Activated CD8-positive, alpha-beta T cell treated with anti-CD3 and anti-CD28 coated beads for 36 hours (primary cell): ENCODE results near the gene PPP1R13B. TPM values are rescaled to one million over a fixed set of nuclear protein-coding genes. Genes with fewer than 3 reads are reported as not detected.
"Not testable (repeated sequence)": the region's sequence is repeated elsewhere in the genome, so short reads cannot be mapped to it uniquely, and the experiment has no call there.

Source experiments
- ATAC-seq: fragments of 200-7000 bp; cut with Tn5 transposase; one replicate; pipeline ENCODE4 v1.10.0; 2021; ENCODE audit warnings: mild to moderate bottlenecking, moderate library complexity
- CTCF ChIA-PET: fragments of 350-600 bp; sonication (Branson Sonifier 250); formaldehyde crosslinking; loops from one replicate; lab custom pipeline; 2021; ENCODE audit warnings: antibody characterized with exemption; lab: Charles Lee
- POLR2A ChIA-PET: fragments of 350-600 bp; sonication (Branson Sonifier 250); formaldehyde crosslinking; loops from one replicate; lab custom pipeline; 2021; ENCODE audit warnings: antibody characterized with exemption; lab: Charles Lee
- DNase-seq: peaks from one replicate; pipeline ENCODE4 v3.0.0-alpha.2; 2020
- H3K27ac Mint-ChIP-seq: one replicate; pipeline ENCODE4 v1.8.0; 2021; ENCODE audit warnings: mild to moderate bottlenecking, mixed read lengths
- H3K27me3 Mint-ChIP-seq: one replicate; pipeline ENCODE4 v1.8.0; 2021; ENCODE audit warnings: mixed read lengths
- H3K36me3 Mint-ChIP-seq: one replicate; pipeline ENCODE4 v1.8.0; 2021; ENCODE audit warnings: low read depth, mixed read lengths
- H3K4me1 Mint-ChIP-seq: one replicate; pipeline ENCODE4 v1.8.0; 2021; ENCODE audit warnings: low read depth, mixed read lengths
- H3K4me3 Mint-ChIP-seq: one replicate; pipeline ENCODE4 v1.8.0; 2021; ENCODE audit warnings: mild to moderate bottlenecking, moderate library complexity, mixed read lengths
- H3K9me3 Mint-ChIP-seq: one replicate; pipeline ENCODE4 v1.8.0; 2021; ENCODE audit warnings: mixed read lengths
- CTCF ChIP-seq: fragments of 200-600 bp; IDR thresholded peaks from one replicate; pipeline ENCODE4 v1.8.0; 2022; ENCODE audit warnings: antibody characterized with exemption, mild to moderate bottlenecking
- intact Hi-C: fragments of 100-400 bp; cut with micrococcal nuclease; formaldehyde crosslinking; loops from one replicate; pipeline ENCODE4 v1.10.0; 2022
- total RNA-seq, 2 experiments: library from RNA; stranded (reverse); gene quantifications; one replicate each; pipeline ENCODE4 v1.2.3, GENCODE V29; 2021

PPP1R13B gene
- total RNA-seq, 2 experiments from 2014 or later, result 11.9 to 14.5 TPM

- DNase-seq (no peak), ATAC-seq (no peak)
- Mint-ChIP-seq H3K9me3 (no peaks in the 10 kb centered on the region), H3K4me3 (no peak overlapping the region), H3K27me3 (no peaks in the 10 kb centered on the region), H3K4me1 (peaks cover 4% of the 10 kb centered on the region), H3K36me3 (peaks cover 7% of the 10 kb centered on the region), H3K27ac (no peak overlapping the region)
- ChIA-PET POLR2A (interaction anchor here (2.1 kb wide), 1 partner anchor 8 kb away, joined by 6 read pairs; no protein-coding TSS in a partner anchor), CTCF (no interaction called here)
- intact Hi-C loops, result no loop called here
- no peak for TF ChIP-seq CTCF
Measured at GRCh38 chr14:103692159-103692558, 155.2 kb downstream of the PPP1R13B start.

GRCh38 chr14:103691655-103692054 is 155.7 kb downstream of the PPP1R13B start:
- POLR2A ChIA-PET, result interaction anchor here (2.1 kb wide), 1 partner anchor 9 kb away, joined by 6 read pairs; no protein-coding TSS in a partner anchor

GRCh38 chr14:103690332-103690731 is 157.0 kb downstream of the PPP1R13B start:
- Mint-ChIP-seq H3K27me3 (no peaks in the 10 kb centered on the region), H3K36me3 (peaks cover 11% of the 10 kb centered on the region), H3K27ac (no peak overlapping the region), H3K4me3 (no peak overlapping the region), H3K9me3 (no peaks in the 10 kb centered on the region), H3K4me1 (no peaks in the 10 kb centered on the region)
- CTCF ChIA-PET, result no interaction called here
- POLR2A ChIA-PET, result interaction anchor here (1.0 to 2.1 kb wide), 2 partner anchors 10 to 16 kb away, joined by 3 to 6 read pairs; no protein-coding TSS in a partner anchor
- ATAC-seq (no peak), DNase-seq (no peak)
- no peak for TF ChIP-seq CTCF
- intact Hi-C loops, result no loop called here

More at GRCh38 chr14:103691655-103692054, 155.7 kb downstream of the PPP1R13B start:
- H3K27ac Mint-ChIP-seq, H3K27me3 Mint-ChIP-seq, H3K9me3 Mint-ChIP-seq, H3K4me3 Mint-ChIP-seq, H3K36me3 Mint-ChIP-seq, intact Hi-C loops, CTCF ChIA-PET, ATAC-seq, H3K4me1 Mint-ChIP-seq, DNase-seq: not testable (repeated sequence)

- POLR2A ChIA-PET, result interaction anchor here (1.0 kb wide), 2 partner anchors 7 to 17 kb away, joined by 3 read pairs; no protein-coding TSS in a partner anchor
- H3K27ac Mint-ChIP-seq, result no peak overlapping the region
- intact Hi-C loops, result no loop called here
- CTCF ChIA-PET, result interaction anchor here (1.4 kb wide), 1 partner anchor 9 kb away, joined by 7 read pairs; no protein-coding TSS in a partner anchor
- no peak for ATAC-seq
- peaks cover 13% of the 10 kb centered on the region for H3K36me3 Mint-ChIP-seq
- H3K4me3 Mint-ChIP-seq, result no peak overlapping the region
- H3K4me1 Mint-ChIP-seq, result no peaks in the 10 kb centered on the region
- no peak for DNase-seq
- no peak for TF ChIP-seq CTCF
- no peaks in the 10 kb centered on the region for H3K27me3 Mint-ChIP-seq
- H3K9me3 Mint-ChIP-seq, result no peaks in the 10 kb centered on the region
Measured at GRCh38 chr14:103688906-103689902, 158.2 kb downstream of the PPP1R13B start.

- Mint-ChIP-seq H3K9me3 (no peaks in the 10 kb centered on the region), H3K36me3 (peaks cover 13% of the 10 kb centered on the region), H3K27me3 (no peaks in the 10 kb centered on the region), H3K4me1 (no peaks in the 10 kb centered on the region), H3K4me3 (no peak overlapping the region), H3K27ac (no peak overlapping the region)
- TF ChIP-seq CTCF, result no peak
- POLR2A ChIA-PET, result interaction anchor here (1.0 kb wide), 1 partner anchor 8 kb away, joined by 3 read pairs; no protein-coding TSS in a partner anchor
- intact Hi-C loops, result no loop called here
- no peak for ATAC-seq
- no peak for DNase-seq
- CTCF ChIA-PET, result interaction anchor here (1.4 kb wide), 2 partner anchors 9 to 31 kb away, joined by 3 to 7 read pairs; no protein-coding TSS in a partner anchor
Measured at GRCh38 chr14:103688441-103688840, 158.9 kb downstream of the PPP1R13B start.
